ENCODE measurements around the gene ALOXE3.

The ALOXE3 gene

DNA sequence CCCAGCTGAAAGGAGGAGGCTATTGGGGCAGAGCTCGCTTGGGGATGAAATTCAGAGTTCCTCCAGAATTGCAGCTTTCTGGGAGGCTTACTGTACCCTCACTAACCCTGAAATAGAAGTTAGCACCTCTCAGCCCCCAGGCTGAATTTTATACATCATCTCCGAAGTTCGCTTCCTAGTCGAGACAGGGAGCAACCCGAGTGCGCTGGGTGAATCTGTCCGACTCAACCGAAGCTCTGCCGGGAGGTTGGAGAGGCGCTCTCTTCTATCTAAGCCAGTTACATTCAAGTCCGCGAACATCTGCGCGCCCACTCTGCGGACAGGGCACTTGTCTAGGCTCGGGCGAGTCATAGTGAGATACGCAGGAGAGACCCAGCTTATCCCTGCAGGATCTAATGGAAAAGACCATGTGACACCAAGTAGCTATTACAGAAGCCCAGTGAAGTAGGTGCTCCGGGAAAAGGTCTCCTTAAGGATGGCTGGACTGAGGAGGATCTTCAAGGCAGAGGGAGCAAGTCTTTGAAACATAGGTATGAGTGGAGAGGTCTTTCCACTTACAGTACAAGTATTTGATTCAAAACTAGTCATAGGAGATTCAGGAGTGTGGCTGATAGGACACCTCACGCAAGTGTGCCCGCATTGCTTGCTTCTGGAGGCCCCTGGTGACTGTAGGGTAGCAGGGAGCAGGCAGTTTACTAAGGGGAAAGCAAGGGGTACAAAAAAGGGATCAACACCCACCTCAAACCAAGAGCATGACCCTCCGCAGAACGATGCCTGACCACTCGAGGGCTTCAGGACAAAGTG, 6.2 kb upstream of the ALOXE3 start:
- H3K27ac ChIP-seq: peak overlapping the region; percentile 91
- TF ChIP-seq ZFX (IDR thresholded peaks at IDR 0.05; ENCODE audit: borderline replicate concordance): no peak
- TF ChIP-seq, protein P1, sequence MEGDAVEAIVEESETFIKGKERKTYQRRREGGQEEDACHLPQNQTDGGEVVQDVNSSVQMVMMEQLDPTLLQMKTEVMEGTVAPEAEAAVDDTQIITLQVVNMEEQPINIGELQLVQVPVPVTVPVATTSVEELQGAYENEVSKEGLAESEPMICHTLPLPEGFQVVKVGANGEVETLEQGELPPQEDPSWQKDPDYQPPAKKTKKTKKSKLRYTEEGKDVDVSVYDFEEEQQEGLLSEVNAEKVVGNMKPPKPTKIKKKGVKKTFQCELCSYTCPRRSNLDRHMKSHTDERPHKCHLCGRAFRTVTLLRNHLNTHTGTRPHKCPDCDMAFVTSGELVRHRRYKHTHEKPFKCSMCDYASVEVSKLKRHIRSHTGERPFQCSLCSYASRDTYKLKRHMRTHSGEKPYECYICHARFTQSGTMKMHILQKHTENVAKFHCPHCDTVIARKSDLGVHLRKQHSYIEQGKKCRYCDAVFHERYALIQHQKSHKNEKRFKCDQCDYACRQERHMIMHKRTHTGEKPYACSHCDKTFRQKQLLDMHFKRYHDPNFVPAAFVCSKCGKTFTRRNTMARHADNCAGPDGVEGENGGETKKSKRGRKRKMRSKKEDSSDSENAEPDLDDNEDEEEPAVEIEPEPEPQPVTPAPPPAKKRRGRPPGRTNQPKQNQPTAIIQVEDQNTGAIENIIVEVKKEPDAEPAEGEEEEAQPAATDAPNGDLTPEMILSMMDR (IDR thresholded peaks at IDR 0.05): no peak

DNA sequence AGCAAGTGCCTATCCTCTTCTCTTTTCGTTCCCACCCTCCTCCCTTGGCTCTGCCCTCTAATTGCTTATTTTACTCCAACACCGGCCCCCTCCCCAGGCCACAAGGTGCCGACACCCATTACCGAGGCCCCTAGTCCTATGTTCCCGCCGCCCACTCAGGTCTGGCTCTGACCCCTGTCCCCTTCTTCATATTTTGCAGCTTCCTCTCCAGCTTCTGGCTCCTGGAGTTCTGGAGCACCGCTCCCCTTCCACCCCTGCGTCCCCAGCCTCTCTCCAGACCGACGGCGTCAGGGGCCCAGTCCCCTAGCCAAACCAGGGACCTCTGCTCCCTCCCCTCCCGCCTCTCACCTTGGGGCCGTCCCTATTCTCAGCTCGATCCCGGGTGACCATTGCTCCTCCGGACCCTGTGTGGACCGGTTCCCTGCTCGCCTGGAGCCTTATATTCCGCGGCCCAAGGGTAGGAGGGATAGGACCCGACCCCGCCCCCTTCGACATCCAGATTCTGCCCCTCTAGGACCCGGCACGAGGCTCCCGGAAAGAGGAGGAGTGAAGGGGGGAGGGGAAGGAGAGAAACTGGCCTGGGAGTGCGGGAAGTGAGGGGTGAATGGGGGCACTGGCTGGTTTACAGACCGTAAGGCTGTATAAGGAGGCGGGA, 5.5 kb upstream of the ALOXE3 start, which contains the start of gene HES7:
Gene HES7 (minus strand): TSS at position 412 of the 655 bp plus-strand sequence. CDS start 22 bp downstream, at position 390.
- TF ChIP-seq ZFX (IDR thresholded peaks at IDR 0.05; ENCODE audit: borderline replicate concordance): no peak
- TF ChIP-seq, protein P1 (IDR thresholded peaks at IDR 0.05): no peak
- peak within 1 kb of the TSS; percentile 91 for H3K27ac ChIP-seq

DNA sequence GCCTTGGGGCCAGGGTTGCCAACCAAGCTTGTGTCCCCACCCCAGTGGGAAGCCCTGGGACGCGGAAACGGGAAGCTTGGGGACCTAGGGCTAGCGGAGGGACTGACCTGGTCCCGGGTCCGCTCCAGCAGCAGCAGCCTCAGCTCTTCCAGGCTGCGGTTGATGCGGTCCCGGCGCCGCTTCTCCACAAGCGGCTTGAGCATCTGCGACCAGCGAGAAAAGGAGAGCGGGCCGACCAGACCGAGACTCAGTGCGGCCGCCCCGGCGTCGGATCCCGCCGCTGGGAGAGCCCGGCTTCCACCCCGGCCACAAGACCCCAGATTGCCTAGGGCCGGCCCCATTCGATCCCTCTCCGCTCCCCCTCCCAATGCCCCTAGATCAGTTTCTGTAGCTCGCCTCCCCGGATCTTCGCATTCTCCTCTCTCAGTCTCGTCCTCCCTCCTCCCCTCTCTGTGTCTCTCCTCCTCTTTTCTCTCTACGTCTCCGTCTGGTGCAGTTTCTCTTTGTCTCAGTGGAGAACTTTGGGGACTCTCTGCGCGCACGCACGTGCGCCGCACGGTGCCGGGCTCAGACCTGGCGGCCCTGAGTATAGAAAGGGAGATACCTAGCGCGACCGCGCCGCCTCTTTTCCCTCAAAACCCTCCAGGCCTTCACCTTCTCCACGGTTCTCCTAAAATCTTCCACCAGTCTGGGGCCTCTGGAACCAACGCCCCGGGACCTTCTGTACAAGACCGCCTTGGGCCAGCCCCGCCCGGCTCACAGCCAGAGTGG, 4.8 kb upstream of the ALOXE3 start:
- H3K27ac ChIP-seq: peak overlapping the region; percentile 91

DNA sequence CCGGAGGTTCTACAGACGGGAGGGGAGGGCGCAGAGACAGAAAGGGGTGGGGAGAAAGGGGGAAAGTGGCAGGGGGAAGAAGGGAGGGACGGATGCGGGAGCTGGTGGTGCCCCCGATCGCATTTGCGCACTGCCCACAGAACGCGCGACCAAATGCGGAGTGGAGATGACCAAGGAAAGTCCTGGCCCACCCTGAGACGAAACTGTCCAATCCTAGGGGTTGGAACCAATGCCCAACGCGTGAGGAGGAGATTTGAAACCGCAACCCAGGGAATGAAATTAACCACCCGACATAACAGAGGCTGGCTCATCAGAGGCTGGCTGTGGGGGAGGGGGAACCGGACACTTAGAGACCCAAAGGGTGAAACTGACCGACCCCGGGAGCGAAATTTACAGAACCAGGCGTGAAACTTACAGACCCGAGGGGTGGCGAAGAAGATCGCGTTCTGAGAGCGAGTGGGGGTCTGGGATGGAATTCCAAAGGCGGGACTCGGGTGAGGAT, 4.2 kb upstream of the ALOXE3 start:
- H3K27ac ChIP-seq: peak overlapping the region; percentile 91
- TF ChIP-seq, protein P1 (IDR thresholded peaks at IDR 0.05): no peak
- no peak for TF ChIP-seq ZFX (IDR thresholded peaks at IDR 0.05; ENCODE audit: borderline replicate concordance)

More for the DNA sequence above, 4.8 kb upstream of the ALOXE3 start:
- TF ChIP-seq ZFX (IDR thresholded peaks at IDR 0.05; ENCODE audit: borderline replicate concordance): no peak
- TF ChIP-seq, protein P1 (IDR thresholded peaks at IDR 0.05): no peak

DNA sequence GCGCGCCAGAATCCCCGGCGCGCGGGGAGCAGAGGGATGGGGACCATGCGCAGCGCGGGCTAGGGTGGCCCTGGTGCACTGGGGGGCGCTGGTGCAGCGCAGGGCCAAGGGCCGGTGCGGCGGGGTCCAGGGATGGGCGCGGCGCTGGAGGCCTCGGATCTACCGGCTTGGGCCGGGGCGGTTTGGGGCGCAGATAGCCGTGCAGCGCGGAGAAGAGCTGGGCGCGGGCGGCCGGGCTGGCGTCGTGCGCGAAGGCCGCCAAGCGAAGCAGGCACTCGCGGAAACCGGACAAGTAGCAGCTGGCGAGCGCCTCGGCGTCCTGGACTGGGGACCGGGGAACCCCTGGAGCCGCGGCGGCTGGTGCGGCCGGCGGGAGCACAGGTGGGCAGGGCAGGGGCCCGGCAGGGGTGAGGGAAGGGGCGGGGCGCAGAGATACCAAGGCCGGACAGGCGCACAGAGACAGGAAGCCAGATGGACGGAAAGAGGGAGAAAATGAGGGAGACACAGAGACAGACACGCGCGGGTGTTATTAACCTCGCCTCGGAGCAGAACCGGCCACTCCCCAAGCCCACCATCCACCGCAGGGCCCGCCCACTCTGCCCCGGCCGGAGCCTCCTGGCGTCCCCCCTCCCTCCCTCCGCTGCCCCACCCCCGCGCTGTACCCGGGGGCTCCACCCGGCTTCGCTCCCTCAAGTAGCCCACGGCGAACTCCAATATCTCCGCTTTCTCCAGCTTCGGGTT, 3.5 kb upstream of the ALOXE3 start:
- TF ChIP-seq, protein P1 (IDR thresholded peaks at IDR 0.05): peak; percentile 56
- TF ChIP-seq ZFX (IDR thresholded peaks at IDR 0.05; ENCODE audit: borderline replicate concordance): no peak
- peak overlapping the region; percentile 91 for H3K27ac ChIP-seq

DNA sequence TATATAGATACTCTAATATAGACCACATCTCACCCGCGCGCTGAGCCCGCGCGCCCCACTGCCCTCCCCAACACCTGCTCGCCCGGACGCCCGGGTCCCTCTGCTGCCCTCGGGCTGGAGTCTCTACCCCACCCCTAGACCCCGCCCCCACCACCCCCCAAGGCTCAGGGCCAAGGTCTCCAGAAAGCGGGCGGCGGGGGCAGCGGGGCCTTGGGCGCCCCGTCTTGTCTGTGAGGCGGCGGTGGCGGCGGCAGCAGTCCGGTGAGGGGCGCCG, 3.0 kb upstream of the ALOXE3 start:
- no peak for TF ChIP-seq ZFX (IDR thresholded peaks at IDR 0.05; ENCODE audit: borderline replicate concordance)
- TF ChIP-seq, protein P1 (IDR thresholded peaks at IDR 0.05): no peak
- peak overlapping the region; percentile 91 for H3K27ac ChIP-seq

All from 22Rv1 (cell line).